Measurements from ENCODE around the gene PKP2.

Gene PKP2

GRCh38 chr12:32896432-32897280 is at the start of gene PKP2:
PKP2 (minus strand) TSS chr12:32896777; CDS start chr12:32896731, 46 bp downstream.
- in situ Hi-C loops (cut with MboI; ENCODE audit: low sequenced_read_pairs) = no loop called here

DNA sequence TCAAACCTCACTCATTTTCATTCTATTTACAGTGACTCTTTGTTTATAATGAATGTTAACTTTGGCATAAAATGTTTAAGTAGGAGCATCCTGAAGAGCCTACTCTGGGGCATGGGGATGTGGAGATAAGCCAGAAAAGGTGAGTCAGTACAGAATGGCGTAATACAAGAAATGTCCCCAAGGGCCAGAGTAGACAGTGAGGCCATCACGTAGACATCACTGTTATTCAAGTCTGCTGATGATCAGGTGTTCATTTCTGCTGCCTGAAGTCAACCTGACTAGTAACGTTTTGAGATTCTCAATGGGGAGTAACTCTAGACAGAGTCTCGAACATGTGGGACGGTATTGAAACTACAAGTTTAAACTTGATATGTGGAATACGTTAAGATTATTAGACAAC is 47.6 kb upstream of the PKP2 start:
- in situ Hi-C loops (cut with MboI; ENCODE audit: low sequenced_read_pairs) = no loop called here

DNA sequence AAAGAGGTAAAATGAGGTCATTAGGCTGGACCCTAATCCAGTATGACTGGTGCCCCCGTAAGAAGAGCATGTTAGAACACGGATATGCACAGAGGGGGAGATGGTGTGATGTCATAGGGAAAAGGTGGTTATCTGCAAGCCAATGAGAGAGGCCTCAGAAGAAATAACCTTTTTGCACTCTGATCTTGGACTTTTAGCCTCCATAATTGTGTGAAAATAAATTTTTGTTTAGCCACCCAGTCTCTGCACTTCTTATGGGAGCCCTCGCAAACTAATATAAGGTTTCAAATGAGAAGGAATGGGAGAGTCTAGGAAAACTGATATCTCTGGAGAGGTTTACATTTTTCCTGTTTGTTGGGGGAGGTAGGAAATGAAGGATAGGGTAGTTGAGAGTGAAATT is 43.2 kb upstream of the PKP2 start:
- in situ Hi-C loops (cut with MboI; ENCODE audit: low sequenced_read_pairs) = no loop called here

DNA sequence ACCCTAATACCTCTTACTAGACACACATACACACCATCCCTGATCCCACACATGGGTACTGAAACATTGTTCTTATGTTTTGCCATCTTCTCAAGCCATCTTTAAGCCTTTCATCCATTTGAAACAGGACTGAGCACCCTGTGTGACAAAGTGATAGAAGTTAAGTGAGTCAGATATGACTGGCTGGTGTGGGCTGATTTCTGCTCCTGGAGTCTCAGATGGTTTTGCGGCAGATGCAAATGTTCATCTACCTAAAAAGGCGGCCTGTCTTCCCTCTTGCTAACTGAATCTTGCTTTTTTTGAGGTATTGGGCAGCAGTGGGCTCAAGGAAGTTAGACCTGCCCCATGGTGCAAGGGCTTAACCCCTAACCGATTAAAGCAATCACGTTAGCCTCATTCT is 30.4 kb upstream of the PKP2 start:
- in situ Hi-C loops (cut with MboI; ENCODE audit: low sequenced_read_pairs) = no loop called here

- in situ Hi-C loops (cut with MboI; ENCODE audit: low sequenced_read_pairs) = no loop called here
Observed at GRCh38 chr12:32926356-32926755, 29.8 kb upstream of the PKP2 start.

DNA sequence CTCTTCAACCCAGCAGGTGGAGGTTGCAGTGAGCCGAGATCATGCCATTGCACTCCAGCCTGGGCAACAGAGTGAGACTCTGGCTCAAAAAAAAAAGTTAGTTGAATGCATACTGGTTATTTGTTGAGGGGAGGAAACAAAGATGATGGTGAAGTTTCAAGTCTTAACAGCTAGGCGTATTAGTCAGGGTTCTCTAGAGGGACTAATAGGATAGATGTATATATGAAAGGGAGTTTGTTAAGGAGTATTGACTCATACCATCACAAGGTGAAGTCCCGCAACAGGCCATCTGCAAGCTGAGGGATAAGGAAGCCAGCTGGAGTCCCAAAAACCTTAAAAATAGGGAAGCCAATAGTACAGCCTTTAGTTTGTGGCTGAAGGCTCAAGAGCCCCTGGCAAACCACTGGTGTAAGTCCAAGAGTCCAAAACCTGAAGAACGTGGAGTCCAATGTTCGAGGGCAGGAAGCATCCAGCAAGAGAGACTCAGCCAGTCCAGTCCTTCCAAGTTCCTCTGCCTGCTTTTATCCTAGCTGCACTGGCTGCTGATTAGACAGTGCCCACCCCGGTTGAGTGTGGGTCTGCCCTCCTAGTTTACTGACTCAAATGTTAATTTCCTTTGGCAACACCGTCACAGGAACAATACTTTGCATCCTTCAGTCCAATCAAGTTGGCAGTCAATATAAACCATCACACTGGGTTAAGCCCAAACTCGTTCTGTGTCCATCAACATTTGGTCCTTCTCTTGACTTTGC is 26.1 kb upstream of the PKP2 start:
- in situ Hi-C loops (cut with MboI; ENCODE audit: low sequenced_read_pairs) = no loop called here

- in situ Hi-C loops (cut with MboI; ENCODE audit: low sequenced_read_pairs) = no loop called here
Observed at GRCh38 chr12:32921397-32921796, 24.8 kb upstream of the PKP2 start.

DNA sequence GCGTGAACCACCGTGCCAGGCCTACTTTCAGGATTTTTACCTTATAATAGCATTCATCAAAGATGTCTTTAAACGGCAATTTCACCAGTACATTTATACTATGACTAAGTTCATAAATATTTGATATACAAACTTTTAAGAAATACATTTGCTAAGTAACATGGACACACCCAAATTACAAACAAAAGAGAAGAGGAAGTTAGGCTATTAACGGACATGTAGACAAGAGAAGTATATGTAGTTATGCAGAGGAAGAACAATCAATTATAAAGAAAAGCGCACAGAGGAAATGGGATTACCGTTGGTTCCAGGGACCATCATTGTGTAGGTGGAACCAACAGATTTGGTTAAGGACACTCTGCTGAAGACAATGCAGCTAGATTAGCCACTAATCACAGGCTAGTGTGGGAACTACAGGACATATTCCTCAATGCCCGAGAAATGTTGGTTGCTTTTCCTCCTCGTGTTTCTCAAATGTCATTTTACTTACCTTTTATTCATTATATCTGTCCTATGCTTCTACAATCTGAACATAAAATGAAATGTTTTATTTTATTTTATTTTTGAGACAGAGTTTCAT is 24.0 kb upstream of the PKP2 start:
- in situ Hi-C loops (cut with MboI; ENCODE audit: low sequenced_read_pairs) = no loop called here

GRCh38 chr12:32918890-32919801 is 22.6 kb upstream of the PKP2 start:
- in situ Hi-C loops (cut with MboI; ENCODE audit: low sequenced_read_pairs) = no loop called here

- in situ Hi-C loops (cut with MboI; ENCODE audit: low sequenced_read_pairs) = no loop called here
Observed at GRCh38 chr12:32917094-32917611, 20.6 kb upstream of the PKP2 start.

DNA sequence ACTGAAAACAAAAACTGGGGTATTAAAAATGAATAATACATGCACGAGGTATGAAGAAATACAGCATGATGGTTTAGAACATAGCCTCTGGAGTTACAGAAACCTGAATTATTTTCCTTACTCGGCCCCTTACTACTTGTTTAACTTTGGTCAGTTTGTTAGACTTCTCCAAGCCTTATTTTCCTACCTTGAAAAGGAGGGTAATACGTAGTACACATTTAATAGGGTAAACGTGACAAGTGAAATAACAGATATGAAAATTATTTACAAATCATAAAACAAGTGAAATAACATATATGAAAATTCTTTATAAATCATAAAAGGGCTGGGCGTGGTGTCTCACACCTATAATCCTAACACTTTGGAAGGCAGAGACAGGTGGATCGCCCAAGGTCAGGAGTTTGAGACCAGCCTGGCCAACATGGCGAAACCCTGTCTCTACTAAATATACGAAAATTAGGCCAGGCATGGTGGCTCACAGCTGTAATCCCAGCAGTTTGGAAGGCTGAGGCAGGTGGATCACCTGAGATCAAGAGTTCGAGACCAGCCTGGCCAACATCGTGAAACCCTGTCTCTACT is 11.4 kb upstream of the PKP2 start:
- in situ Hi-C loops (cut with MboI; ENCODE audit: low sequenced_read_pairs) = no loop called here

- in situ Hi-C loops (cut with MboI; ENCODE audit: low sequenced_read_pairs) = no loop called here
Observed at GRCh38 chr12:32907166-32907565, 10.6 kb upstream of the PKP2 start.

DNA sequence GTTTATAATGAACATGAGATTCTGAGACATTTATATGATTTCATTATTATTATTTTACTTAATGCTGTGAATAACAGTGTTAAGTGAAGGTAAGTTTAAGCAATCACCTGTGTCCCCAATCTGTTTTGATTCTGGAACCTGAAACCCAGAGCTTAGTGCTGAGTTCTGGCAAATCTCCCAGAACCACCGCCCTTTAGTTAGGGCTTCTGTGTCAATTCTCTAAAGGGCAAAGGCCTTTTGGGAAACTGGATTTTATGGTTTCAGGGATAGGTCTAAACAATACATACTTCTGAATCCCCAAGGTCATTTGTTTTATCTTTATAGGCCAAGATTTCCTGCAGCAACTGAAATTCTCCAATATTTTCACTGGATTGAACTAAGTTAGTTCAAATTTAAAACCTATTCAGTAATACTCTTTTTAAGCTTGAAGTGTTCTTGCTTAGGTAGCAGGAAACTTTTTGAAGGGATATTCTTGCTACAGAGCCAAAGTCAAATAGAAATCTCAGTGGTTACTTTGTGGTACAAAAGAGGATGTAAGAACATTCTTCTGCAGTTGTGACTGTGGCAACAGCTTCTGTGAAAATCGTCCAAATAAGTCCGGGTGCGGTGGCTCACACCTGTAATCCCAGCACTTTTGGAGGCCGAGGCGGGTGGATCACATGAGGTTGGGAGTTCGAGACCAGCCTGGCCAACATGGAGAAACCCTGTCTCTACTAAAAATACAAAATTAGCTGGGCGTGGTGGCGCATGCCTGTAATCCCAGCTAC is 10.0 kb upstream of the PKP2 start:
- in situ Hi-C loops (cut with MboI; ENCODE audit: low sequenced_read_pairs) = no loop called here

DNA sequence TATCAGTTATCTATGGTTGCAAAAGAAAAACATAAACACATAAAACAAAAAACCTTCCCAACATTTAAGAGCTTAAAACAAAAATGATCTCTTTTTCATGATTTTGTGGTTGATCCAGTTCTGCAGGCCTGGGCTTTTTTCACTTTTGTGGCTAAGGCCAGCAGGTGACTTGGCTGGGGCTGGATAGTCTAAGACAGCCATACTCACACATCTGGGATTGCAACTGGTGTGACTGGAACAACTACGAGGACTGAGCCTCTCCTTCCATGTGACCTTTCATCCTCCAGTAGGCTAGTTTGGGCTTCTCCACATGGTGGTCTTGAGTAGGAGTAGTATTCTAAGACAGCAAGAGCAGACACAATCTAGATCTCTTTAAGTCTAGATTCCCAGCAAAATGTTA is 7.2 kb upstream of the PKP2 start:
- in situ Hi-C loops (cut with MboI; ENCODE audit: low sequenced_read_pairs) = no loop called here

DNA sequence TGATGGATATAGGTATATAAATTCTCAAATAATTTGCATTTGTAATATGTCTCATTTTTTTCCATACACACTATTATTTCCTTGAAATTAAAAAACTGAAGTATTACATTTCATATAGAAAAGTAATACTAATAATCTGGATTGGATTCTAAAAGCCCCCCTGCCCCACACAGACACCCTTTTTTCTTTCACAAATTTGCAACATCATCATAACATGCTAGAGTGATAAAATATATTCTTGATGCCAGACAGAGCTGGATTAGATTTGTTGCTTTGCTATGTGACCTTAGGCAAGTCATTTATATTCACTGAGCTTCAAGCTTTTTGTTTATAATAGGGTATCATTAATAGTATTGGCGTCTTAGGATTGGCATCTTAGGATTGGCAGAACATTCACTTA is 6.7 kb upstream of the PKP2 start:
- in situ Hi-C loops (cut with MboI; ENCODE audit: low sequenced_read_pairs) = no loop called here

GRCh38 chr12:32902287-32902997 is 5.9 kb upstream of the PKP2 start:
- in situ Hi-C loops (cut with MboI; ENCODE audit: low sequenced_read_pairs) = no loop called here

DNA sequence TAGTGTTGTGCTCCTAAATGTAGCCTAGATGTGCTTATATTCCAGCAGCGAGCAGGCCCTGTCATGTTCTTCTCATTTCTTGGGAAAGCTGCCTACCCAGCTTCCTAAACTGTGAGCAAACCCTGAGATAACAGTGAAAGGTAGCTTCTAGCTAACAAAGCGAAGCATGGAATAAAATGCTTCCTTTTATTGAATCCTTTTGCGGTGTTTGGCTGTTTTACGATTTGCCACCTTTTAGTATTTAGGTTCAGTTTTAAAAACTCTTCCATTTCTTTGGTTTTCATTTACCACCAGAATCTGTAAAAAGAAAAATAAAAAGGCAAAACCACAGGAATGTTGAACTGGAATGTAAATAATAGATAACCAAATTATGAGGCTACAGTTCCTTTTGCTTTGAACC is 5.0 kb upstream of the PKP2 start:
- in situ Hi-C loops (cut with MboI; ENCODE audit: low sequenced_read_pairs) = no loop called here

DNA sequence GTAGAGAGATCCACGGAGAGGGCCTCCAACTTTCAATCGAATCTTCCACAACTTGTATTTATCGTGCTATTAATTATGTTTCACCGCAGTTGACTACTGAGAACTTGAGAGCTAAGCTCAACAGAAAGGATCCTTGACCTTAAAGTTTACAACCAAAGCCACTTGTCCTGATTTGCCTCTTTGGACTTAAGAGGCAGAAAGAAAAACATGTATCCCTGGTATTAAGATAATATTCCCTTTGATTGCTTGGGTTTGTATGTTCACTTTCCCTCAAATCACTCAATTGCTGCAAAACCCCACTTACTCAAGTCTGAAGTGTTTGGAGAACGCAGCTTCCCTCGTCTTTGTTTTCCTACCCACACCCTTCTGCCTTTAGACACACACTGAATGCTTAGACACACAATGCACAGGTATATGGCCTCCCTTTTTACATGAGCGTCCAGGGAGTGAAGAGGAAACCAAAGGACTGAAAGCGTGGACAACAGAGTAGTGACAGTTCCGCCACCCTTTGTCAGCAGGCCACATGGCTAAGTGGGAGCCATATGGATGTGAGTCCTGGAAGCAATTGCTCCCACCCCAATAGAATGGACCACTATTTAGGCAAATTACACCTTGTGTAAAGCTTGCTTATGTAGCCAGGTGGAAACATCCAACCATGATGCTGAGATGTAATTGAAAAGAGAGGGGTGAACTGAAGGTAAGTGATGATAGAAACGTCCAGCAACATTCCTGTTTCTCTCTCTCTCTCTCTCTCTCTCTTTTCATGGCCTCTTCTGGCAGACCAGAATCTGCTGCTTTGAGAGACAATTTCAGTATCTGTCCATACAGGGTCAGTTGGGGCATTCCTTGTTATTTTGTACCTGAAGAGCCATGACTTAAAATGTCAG is 1.4 kb upstream of the PKP2 start:
- in situ Hi-C loops (cut with MboI; ENCODE audit: low sequenced_read_pairs) = no loop called here

Data from HL-60/S4 treated with phorbol 12-myristate 13-acetate at 8.2 ng/mL for 4 days and 3 days (cell line).